ENCODE measurements around the gene FUT3.

DNA sequence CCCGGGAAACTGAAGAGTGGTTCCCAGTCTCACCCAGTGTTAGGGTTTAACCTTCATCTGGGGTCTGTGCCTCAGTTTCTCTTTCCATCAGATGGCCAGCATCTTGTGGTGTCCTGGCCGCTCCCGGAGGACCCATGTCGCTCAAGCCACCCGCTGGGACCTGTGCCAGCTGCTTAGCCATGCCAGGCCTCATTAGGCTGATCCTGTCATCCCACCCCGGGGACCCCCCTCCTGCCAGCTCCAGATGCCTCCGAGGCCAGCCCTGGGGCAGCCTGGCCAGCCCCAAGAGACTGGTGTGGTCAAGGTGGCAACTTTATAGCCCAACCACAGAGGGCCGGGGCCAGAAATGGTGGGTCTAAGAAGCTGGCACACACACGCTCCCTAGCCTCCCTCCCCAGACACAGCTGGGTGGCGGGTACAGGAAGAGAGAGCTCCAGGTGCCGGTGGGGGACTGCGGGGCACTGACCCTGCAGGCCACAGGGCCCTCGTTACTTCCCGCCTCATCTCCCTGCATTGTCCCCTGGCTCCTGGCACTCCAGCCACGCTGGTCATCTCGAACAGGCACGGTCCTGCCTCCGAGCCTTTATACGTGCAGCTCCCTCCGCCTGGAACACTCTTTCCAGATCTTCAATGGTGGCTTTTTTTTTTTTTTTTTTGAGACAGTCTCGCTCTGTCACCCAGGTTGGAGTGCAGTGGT lies 43.0 kb downstream of the FUT3 start:
- TF ChIP-seq, protein P1, sequence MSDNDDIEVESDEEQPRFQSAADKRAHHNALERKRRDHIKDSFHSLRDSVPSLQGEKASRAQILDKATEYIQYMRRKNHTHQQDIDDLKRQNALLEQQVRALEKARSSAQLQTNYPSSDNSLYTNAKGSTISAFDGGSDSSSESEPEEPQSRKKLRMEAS (IDR thresholded peaks at IDR 0.05) = no peak
- TF ChIP-seq YY1 (IDR thresholded peaks at IDR 0.05; ENCODE audit: low read depth, low read length) (no peak), RNF2 (IDR thresholded peaks at IDR 0.05; ENCODE audit: borderline replicate concordance, low read depth, low read length, missing control alignments, poor library complexity, severe bottlenecking) (no peak), POLR2A (IDR thresholded peaks at IDR 0.05; ENCODE audit: control extremely low read depth in 1 of 2, low read depth in 2 of 2, low read length in 2 of 2) (no peak), SP2 (IDR thresholded peaks at IDR 0.05; ENCODE audit: low read length) (no peak), RBBP5 (IDR thresholded peaks at IDR 0.05; ENCODE audit: borderline replicate concordance, low read depth, low read length) (no peak), JUN (IDR thresholded peaks at IDR 0.05; ENCODE audit: low read depth, low read length) (no peak), EZH2 (IDR thresholded peaks at IDR 0.05; ENCODE audit: low read depth, low read length, severe bottlenecking) (no peak), POLR2AphosphoS5 (IDR thresholded peaks at IDR 0.05; ENCODE audit: low read depth, low read length) (no peak), EP300 (IDR thresholded peaks at IDR 0.05; ENCODE audit: borderline replicate concordance in 1 of 2, low read depth in 2 of 2, low read length in 2 of 2) (no peak)
- TF ChIP-seq, protein P2, sequence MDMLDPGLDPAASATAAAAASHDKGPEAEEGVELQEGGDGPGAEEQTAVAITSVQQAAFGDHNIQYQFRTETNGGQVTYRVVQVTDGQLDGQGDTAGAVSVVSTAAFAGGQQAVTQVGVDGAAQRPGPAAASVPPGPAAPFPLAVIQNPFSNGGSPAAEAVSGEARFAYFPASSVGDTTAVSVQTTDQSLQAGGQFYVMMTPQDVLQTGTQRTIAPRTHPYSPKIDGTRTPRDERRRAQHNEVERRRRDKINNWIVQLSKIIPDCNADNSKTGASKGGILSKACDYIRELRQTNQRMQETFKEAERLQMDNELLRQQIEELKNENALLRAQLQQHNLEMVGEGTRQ (IDR thresholded peaks at IDR 0.05; ENCODE audit: low read length) = no peak
- TF ChIP-seq, protein P3, sequence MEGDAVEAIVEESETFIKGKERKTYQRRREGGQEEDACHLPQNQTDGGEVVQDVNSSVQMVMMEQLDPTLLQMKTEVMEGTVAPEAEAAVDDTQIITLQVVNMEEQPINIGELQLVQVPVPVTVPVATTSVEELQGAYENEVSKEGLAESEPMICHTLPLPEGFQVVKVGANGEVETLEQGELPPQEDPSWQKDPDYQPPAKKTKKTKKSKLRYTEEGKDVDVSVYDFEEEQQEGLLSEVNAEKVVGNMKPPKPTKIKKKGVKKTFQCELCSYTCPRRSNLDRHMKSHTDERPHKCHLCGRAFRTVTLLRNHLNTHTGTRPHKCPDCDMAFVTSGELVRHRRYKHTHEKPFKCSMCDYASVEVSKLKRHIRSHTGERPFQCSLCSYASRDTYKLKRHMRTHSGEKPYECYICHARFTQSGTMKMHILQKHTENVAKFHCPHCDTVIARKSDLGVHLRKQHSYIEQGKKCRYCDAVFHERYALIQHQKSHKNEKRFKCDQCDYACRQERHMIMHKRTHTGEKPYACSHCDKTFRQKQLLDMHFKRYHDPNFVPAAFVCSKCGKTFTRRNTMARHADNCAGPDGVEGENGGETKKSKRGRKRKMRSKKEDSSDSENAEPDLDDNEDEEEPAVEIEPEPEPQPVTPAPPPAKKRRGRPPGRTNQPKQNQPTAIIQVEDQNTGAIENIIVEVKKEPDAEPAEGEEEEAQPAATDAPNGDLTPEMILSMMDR (IDR thresholded peaks at IDR 0.05; ENCODE audit: control extremely low read depth in 1 of 3, insufficient read depth in 1 of 3, low read depth in 1 of 3, low read length in 3 of 3) = no peak
- TF ChIP-seq, protein P4, sequence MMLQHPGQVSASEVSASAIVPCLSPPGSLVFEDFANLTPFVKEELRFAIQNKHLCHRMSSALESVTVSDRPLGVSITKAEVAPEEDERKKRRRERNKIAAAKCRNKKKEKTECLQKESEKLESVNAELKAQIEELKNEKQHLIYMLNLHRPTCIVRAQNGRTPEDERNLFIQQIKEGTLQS (IDR thresholded peaks at IDR 0.05; ENCODE audit: insufficient read depth, low read depth, low read length) = no peak
- TF ChIP-seq, protein P5, sequence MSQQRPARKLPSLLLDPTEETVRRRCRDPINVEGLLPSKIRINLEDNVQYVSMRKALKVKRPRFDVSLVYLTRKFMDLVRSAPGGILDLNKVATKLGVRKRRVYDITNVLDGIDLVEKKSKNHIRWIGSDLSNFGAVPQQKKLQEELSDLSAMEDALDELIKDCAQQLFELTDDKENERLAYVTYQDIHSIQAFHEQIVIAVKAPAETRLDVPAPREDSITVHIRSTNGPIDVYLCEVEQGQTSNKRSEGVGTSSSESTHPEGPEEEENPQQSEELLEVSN (IDR thresholded peaks at IDR 0.05) = no peak

All from H1 (cell line).